NCI-H2171 treated with DMSO at 0.1 percent for 48 hours (cell line): Measurements from ENCODE around the gene TCF25.
"Not testable (repeated sequence)": the region's sequence is repeated elsewhere in the genome, so short reads cannot be mapped to it uniquely, and the experiment has no call there.

Experiments
- DNase-seq: peaks from one replicate; lab custom pipeline; 2025; lab: John Stamatoyannopoulos, UW

Gene TCF25

GRCh38 chr16:89921131-89921701 is 47.8 kb downstream of the TCF25 start:
- DNase-seq, result no peak

DNA sequence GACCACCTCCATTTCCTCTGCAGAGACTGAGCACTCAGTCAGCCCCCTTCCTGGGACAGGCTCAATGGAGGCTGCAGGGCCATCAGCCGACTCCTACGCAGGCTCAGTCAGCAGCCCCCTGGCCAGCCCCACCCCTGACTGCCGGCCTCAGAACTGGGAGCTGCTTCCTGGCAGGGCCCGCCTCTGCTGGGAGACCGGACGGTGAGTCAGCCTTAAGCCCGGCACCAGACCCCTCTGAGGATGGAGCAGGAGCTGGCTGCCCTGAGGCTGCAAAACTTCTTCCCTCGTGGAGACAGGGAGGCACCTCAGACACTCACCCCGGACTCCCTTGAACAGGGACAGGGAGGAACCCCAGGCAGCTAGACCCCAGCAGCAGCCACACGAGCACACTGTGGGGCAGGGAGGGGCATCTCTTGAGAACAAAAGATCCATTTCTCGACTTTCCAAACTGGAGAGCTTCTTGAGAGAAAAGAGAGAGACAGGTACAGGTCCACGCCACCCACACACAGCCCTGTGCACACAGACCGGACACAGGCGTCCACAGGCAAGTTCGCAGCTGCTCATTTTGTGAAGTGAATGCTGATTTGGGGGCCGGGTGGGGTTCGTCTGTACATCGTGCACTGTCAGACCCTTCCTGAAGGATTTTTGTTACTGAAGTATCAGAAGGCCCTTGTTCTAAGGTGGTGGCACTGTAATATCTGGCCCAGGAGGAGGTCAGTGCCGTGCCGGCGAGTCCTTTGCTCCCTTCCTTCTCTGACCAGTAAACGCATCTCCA is 48.5 kb downstream of the TCF25 start:
- DNase-seq, result no peak

DNA sequence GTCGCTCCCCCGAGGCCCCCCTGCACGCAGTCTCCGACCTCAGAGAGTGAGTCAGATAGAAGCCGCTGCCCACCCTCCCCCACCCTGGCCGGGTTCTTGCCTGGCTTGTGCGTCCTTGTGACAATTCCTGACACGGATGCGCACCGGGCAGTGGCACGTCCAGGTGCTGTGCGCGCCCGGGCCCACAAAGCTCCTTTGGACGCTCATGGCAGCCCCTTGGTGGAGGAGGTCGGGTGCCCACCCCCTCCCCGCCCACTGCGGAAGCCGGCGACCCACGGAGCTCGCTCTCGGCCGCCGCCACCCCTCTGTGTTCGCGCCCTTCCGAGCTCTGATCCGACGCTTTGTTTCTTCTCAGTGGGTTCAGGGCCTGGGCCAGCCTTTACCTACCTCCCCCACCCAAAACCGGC is 49.1 kb downstream of the TCF25 start:
- peak; percentile 53 for DNase-seq

GRCh38 chr16:89922884-89923639 is 49.7 kb downstream of the TCF25 start, which contains the start of gene TUBB3:
TSS of gene TUBB3 (plus strand) at chr16:89923342. CDS start at chr16:89923402, 60 bp downstream.
- DNase-seq, result peak; percentile 76

- peak; percentile 15 for DNase-seq
Measured at GRCh38 chr16:89923640-89924296, 50.4 kb downstream of the TCF25 start.

- peak; percentile 71 for DNase-seq
Measured at GRCh38 chr16:89924297-89924924, 51.0 kb downstream of the TCF25 start.

- DNase-seq, result peak; percentile 55
Measured at GRCh38 chr16:89924925-89925307, 51.5 kb downstream of the TCF25 start.

- peak; percentile 46 for DNase-seq
Measured at GRCh38 chr16:89925596-89926079, 52.2 kb downstream of the TCF25 start.

DNA sequence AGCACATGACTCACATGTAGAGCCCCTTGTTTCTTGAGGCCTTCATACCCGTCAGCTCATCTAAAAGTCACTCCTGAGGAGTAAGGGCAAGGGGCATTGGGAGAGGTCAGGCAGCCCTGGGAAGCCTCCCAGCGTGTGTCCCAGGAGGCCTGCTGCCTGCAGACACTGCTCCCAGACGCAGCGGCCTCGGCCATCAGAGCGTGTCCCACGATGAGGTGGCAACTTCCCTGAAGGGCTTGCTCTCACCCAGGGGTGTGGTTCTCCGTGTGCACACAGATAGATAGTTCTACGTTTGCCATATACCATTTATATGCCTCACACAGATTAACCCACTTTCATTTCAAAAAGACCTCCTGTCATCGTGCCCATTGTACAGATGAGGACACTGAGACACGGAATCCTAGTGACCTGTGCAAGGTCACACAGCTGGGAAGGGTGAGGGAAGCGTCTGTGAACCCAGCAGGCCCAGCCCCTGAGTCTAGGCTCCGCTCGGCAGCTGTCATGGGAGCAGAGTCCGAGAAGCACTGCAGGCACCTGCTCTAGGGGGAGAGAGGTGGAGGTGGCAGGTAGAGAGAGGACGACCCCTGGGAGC is 58.0 kb downstream of the TCF25 start:
- no peak for DNase-seq

- no peak for DNase-seq
Measured at GRCh38 chr16:89931964-89932363, 58.6 kb downstream of the TCF25 start.

DNA sequence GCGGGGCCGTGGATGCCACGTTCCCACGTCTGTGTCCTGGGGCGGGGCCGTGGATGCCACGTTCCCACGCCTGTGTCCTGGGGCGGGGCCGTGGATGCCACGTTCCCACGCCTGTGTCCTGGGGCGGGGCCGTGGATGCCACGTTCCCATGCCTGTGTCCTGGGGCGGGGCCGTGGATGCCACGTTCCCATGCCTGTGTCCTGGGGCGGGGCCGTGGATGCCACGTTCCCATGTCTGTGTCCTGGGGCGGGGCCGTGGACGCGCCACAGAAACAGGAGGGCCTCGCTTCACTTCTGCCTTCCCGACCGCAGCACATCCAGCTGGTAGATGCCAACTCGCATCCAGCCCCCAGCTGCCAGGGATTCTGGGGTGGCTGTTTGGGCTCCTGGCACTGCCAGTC is 60.6 kb downstream of the TCF25 start:
- DNase-seq, result not testable (repeated sequence)

DNA sequence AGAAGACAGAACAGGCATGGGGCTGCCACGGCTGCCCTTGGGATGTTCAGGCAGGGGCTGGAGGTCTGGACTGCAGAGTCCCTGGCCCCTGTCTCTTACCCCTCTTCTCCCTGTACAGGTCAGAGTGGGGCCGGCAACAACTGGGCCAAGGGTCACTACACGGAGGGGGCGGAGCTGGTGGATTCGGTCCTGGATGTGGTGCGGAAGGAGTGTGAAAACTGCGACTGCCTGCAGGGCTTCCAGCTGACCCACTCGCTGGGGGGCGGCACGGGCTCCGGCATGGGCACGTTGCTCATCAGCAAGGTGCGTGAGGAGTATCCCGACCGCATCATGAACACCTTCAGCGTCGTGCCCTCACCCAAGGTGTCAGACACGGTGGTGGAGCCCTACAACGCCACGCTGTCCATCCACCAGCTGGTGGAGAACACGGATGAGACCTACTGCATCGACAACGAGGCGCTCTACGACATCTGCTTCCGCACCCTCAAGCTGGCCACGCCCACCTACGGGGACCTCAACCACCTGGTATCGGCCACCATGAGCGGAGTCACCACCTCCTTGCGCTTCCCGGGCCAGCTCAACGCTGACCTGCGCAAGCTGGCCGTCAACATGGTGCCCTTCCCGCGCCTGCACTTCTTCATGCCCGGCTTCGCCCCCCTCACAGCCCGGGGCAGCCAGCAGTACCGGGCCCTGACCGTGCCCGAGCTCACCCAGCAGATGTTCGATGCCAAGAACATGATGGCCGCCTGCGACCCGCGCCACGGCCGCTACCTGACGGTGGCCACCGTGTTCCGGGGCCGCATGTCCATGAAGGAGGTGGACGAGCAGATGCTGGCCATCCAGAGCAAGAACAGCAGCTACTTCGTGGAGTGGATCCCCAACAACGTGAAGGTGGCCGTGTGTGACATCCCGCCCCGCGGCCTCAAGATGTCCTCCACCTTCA is 61.5 kb downstream of the TCF25 start:
- DNase-seq, result no peak

- not testable (repeated sequence) for DNase-seq
Measured at GRCh38 chr16:89935620-89936019, 62.2 kb downstream of the TCF25 start.

DNA sequence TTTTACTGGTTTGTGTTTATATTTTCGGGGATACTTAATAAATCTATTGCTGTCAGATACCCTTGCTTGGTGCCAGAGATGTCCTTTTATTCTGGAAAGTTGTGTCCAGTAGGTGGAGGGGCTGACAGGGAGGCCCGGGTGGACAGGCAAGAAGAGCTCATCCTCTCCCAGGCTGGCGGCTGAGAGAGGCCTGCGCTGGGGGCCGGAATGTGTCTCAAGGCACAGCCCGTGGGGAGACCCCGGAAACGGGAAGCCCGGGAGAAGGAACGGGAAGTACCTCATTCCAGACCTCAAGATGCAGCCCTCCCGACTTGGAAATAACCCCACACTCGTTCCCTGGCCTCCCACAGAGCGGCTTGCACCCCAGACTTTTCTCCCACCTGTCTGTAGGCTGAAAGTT is 62.6 kb downstream of the TCF25 start:
- no peak for DNase-seq

DNA sequence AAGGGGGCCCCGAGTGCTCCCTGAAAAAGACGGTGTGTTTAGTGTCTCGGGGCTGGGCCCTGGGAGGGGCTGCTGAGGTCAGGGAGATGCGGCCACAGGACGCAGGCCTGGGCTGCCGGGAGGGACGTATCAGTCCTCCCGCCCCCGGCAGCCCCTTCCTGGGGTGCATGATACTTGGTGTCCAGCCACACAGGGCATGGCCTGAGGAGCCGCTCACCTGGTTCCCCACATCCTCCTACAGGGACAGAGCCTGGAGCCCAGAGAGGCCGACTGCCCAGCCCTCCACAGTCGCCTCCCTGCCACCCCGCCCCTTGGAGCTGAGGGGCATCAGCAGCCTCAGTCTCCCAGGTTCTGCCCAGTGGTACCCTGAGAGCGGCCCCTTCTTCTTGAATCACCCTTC is 63.1 kb downstream of the TCF25 start:
- DNase-seq, result no peak

GRCh38 chr16:89936981-89937380 is 63.6 kb downstream of the TCF25 start:
- DNase-seq, result no peak

- no peak for DNase-seq
Measured at GRCh38 chr16:89938175-89938885, 64.9 kb downstream of the TCF25 start.

- no peak for DNase-seq
Measured at GRCh38 chr16:89944773-89945172, 71.4 kb downstream of the TCF25 start.

GRCh38 chr16:89945654-89946053 is 72.3 kb downstream of the TCF25 start:
- no peak for DNase-seq

DNA sequence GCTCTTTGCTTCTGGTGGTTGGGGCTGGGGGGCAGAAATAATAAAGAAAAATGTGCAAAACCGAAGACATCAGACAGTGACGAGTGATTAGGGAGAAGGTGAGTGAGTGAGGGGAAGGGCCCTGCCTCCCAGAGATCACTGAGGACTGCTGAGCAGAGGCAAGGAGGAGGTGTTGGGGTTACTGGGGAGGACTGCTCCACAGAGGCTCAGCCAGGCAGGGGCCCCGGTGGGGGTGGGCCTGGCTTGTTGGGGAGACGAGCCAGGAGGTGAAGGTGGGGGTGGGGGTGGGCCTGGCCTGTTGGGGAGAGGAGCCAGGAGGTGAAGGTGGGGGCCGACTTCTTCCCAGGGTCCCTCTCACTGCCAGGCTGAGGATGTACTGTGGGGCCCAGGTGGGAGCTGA is 73.1 kb downstream of the TCF25 start:
- no peak for DNase-seq
